Mononuclear cell (primary cell): ENCODE results near the gene PAEP. TPM values are rescaled to one million over a fixed set of nuclear protein-coding genes. Genes with fewer than 3 reads are reported as not detected.

Experiments
- H3K27me3 ChIP-seq: 2 replicates; pipeline ENCODE4 v1.6.0; 2011; ENCODE audit warnings: low read length, control low read depth; ENCODE audit not compliant: insufficient read depth
- H3K4me1 ChIP-seq: 2 replicates; pipeline ENCODE4 v1.5.1; 2011; ENCODE audit warnings: mild to moderate bottlenecking, low read length, control low read depth; ENCODE audit not compliant: insufficient read depth
- H3K4me3 ChIP-seq: 2 replicates; pipeline ENCODE4 v1.5.1; 2011; ENCODE audit warnings: mild to moderate bottlenecking, low read length, moderate library complexity
- H3K9me3 ChIP-seq: 2 replicates; pipeline ENCODE4 v1.5.1; 2011; ENCODE audit warnings: low read depth, mild to moderate bottlenecking, control low read depth, low read length
- total RNA-seq: library from RNA; depleted of rRNA; stranded (reverse); fragments of >200 nt; gene quantifications from one replicate; pipeline ENCODE4 v1.2.3, GENCODE V29; 2012

Gene PAEP
- total RNA-seq, 1 donor = not detected

- H3K4me1 ChIP-seq = no peaks in the 10 kb centered on the region
- no peaks in the 10 kb centered on the region for H3K9me3 ChIP-seq
- no peak overlapping the region for H3K4me3 ChIP-seq
- no peaks in the 10 kb centered on the region for H3K27me3 ChIP-seq
These were observed 43.8 kb downstream of the PAEP start for GRCh38 chr9:135605238-135605781.

- H3K9me3 ChIP-seq = no peaks in the 10 kb centered on the region
- H3K4me3 ChIP-seq = no peak overlapping the region
These were observed 45.3 kb downstream of the PAEP start for GRCh38 chr9:135606885-135607259.

GRCh38 chr9:135607401-135608293 is 46.1 kb downstream of the PAEP start:
- no peaks in the 10 kb centered on the region for H3K9me3 ChIP-seq
- no peaks in the 10 kb centered on the region for H3K27me3 ChIP-seq
- no peak overlapping the region for H3K4me3 ChIP-seq
- H3K4me1 ChIP-seq = no peaks in the 10 kb centered on the region

More at GRCh38 chr9:135606885-135607259, 45.3 kb downstream of the PAEP start:
- no peaks in the 10 kb centered on the region for H3K4me1 ChIP-seq
- H3K27me3 ChIP-seq = no peaks in the 10 kb centered on the region

- no peaks in the 10 kb centered on the region for H3K4me1 ChIP-seq
- no peak overlapping the region for H3K4me3 ChIP-seq
- no peaks in the 10 kb centered on the region for H3K27me3 ChIP-seq
- H3K9me3 ChIP-seq = no peaks in the 10 kb centered on the region
These were observed 46.9 kb downstream of the PAEP start for GRCh38 chr9:135608294-135608998.

- Histone ChIP-seq H3K27me3 (no peaks in the 10 kb centered on the region), H3K9me3 (no peaks in the 10 kb centered on the region), H3K4me3 (no peak overlapping the region), H3K4me1 (no peaks in the 10 kb centered on the region)
These were observed 47.4 kb downstream of the PAEP start for GRCh38 chr9:135608999-135609317.

- Histone ChIP-seq H3K27me3 (no peaks in the 10 kb centered on the region), H3K9me3 (no peaks in the 10 kb centered on the region), H3K4me1 (no peaks in the 10 kb centered on the region)
These were observed 47.9 kb downstream of the PAEP start for GRCh38 chr9:135609366-135609955.

GRCh38 chr9:135610290-135611141 is 49.0 kb downstream of the PAEP start:
- Histone ChIP-seq H3K4me1 (no peaks in the 10 kb centered on the region), H3K9me3 (no peaks in the 10 kb centered on the region), H3K27me3 (no peaks in the 10 kb centered on the region), H3K4me3 (no peak overlapping the region)

More at GRCh38 chr9:135609366-135609955, 47.9 kb downstream of the PAEP start:
- H3K4me3 ChIP-seq = no peak overlapping the region

- Histone ChIP-seq H3K9me3 (no peaks in the 10 kb centered on the region), H3K4me1 (no peaks in the 10 kb centered on the region), H3K27me3 (no peaks in the 10 kb centered on the region), H3K4me3 (no peak overlapping the region)
These were observed 49.8 kb downstream of the PAEP start for GRCh38 chr9:135611142-135611874.

GRCh38 chr9:135611875-135612209 is 50.3 kb downstream of the PAEP start:
- Histone ChIP-seq H3K4me3 (no peak overlapping the region), H3K27me3 (no peaks in the 10 kb centered on the region), H3K9me3 (no peaks in the 10 kb centered on the region), H3K4me1 (no peaks in the 10 kb centered on the region)

GRCh38 chr9:135612437-135612836 is 50.9 kb downstream of the PAEP start:
- Histone ChIP-seq H3K9me3 (no peaks in the 10 kb centered on the region), H3K27me3 (no peaks in the 10 kb centered on the region), H3K4me1 (no peaks in the 10 kb centered on the region), H3K4me3 (no peak overlapping the region)

- H3K27me3 ChIP-seq = no peaks in the 10 kb centered on the region
- no peak overlapping the region for H3K4me3 ChIP-seq
- H3K4me1 ChIP-seq = no peaks in the 10 kb centered on the region
- no peaks in the 10 kb centered on the region for H3K9me3 ChIP-seq
These were observed 51.7 kb downstream of the PAEP start for GRCh38 chr9:135612981-135613910.

GRCh38 chr9:135613946-135614805 is 52.6 kb downstream of the PAEP start:
- Histone ChIP-seq H3K27me3 (no peaks in the 10 kb centered on the region), H3K4me3 (no peak overlapping the region), H3K9me3 (no peaks in the 10 kb centered on the region), H3K4me1 (no peaks in the 10 kb centered on the region)
